NCI-H1930 (cell line): Measurements from ENCODE around the gene AMDHD2.

Experiments
- DNase-seq, 2 experiments: peaks; one replicate each; lab custom pipeline; 2025; lab: John Stamatoyannopoulos, UW

The AMDHD2 gene

GRCh38 chr16:2500430-2500917 lies 19.7 kb upstream of the AMDHD2 start:
- DNase-seq, result no peak

- peak; percentile 69 to 77 for DNase-seq
Measured at GRCh38 chr16:2500918-2501750, 19.0 kb upstream of the AMDHD2 start.

GRCh38 chr16:2501946-2502895 lies 17.9 kb upstream of the AMDHD2 start:
- DNase-seq, result no peak

- DNase-seq, result no peak
Measured at GRCh38 chr16:2505695-2506094, 14.5 kb upstream of the AMDHD2 start.

- DNase-seq, result no peak
Measured at GRCh38 chr16:2507052-2507659, 13.0 kb upstream of the AMDHD2 start.

- DNase-seq, result no peak
Measured at GRCh38 chr16:2507665-2508064, 12.5 kb upstream of the AMDHD2 start.

GRCh38 chr16:2508722-2509400 lies 11.3 kb upstream of the AMDHD2 start:
- DNase-seq, result no peak

GRCh38 chr16:2511128-2511800 lies 8.9 kb upstream of the AMDHD2 start:
- no peak for DNase-seq

- no peak for DNase-seq
Measured at GRCh38 chr16:2511996-2512734, 8.0 kb upstream of the AMDHD2 start.

- DNase-seq, result peak; percentile 22 to 55
Measured at GRCh38 chr16:2512735-2513404, 7.3 kb upstream of the AMDHD2 start.

- DNase-seq, result peak; percentile 94 to 99
Measured at GRCh38 chr16:2513405-2514332, 6.5 kb upstream of the AMDHD2 start, which contains the start of gene ATP6V0C. Gene ATP6V0C (plus strand): TSS chr16:2513952. CDS start chr16:2514104, 152 bp downstream.

GRCh38 chr16:2514333-2515179 lies 5.6 kb upstream of the AMDHD2 start:
- DNase-seq, result no peak

- DNase-seq, result no peak
Measured at GRCh38 chr16:2515180-2515851, 4.9 kb upstream of the AMDHD2 start.

GRCh38 chr16:2516391-2517240 lies 3.6 kb upstream of the AMDHD2 start:
- no peak for DNase-seq

- no peak for DNase-seq
Measured at GRCh38 chr16:2517954-2518605, 2.1 kb upstream of the AMDHD2 start.
